RCC 7860 (cell line): ENCODE results near the gene NKAIN1.
"Not testable (repeated sequence)": the region's sequence is repeated elsewhere in the genome, so short reads cannot be mapped to it uniquely, and the experiment has no call there.

Source experiments
- DNase-seq: peaks from one replicate; pipeline ENCODE4 v3.0.0-alpha.2; 2015; ENCODE audit warnings: low spot score
- FAIRE-seq: peaks from 2 replicates; lab custom pipeline; 2012; peaks lifted over from hg19 to GRCh38; lab: Jason Lieb, UNC

Gene NKAIN1

DNA sequence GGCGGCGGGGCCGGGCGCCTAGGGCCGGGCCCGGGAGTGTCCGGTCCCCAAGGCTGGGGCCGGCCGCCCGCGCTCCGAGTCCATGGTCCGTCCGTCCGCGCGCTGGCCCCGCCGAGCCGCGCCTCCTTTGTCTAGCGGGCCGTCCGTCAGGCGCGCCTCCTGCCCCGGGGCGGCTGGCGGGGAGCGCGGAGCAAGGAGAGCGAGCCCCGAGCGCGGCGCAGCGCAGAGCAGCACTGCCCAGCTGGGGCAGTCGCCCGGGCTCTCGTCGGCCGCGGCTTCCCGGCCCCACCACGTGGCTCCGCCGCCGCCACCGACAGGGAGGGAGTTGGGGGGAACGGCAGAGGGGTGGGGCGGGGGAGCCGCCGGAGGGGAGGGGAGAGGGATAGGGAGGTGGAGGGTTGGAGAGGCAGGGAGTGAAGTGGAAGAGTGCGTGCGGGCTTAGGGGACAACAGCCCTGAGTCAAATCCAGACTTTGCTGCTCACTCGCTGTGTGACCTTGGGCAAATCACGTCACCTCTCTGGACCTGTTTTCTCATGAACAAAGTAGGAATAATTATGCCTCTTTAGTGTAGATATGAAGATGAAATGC, at the start of gene NKAIN1:
Gene NKAIN1, minus strand, starts transcription at position 235 of the 589 bp plus-strand sequence. CDS start 340 bp downstream, outside the sequence.
- DNase-seq (no peak), FAIRE-seq (no peak)

- DNase-seq (no peak), FAIRE-seq (no peak)
These were observed 49.3 kb upstream of the NKAIN1 start for GRCh38 chr1:31289021-31289420.

DNA sequence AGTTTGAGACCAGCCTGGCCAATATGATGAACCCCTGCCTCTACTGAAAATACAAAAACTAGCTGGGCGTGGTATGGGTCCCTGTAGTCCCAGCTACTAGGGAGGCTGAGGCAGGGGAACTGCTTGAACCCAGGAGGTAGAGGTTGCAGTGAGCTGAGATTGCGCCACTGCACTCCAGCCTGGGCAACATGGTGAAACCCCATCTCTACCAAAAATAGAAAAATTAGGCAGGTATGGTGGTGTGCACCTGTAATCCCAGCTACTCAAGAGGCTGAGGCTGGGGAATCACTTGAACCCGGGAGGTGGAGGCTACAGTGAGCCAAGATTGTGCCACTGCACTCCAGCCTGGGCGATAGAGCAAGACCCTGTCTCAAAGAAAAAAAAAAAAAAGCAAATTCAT, 48.1 kb upstream of the NKAIN1 start:
- not testable (repeated sequence) for FAIRE-seq, DNase-seq

GRCh38 chr1:31282426-31282825, 42.7 kb upstream of the NKAIN1 start:
- not testable (repeated sequence) for FAIRE-seq, DNase-seq

DNA sequence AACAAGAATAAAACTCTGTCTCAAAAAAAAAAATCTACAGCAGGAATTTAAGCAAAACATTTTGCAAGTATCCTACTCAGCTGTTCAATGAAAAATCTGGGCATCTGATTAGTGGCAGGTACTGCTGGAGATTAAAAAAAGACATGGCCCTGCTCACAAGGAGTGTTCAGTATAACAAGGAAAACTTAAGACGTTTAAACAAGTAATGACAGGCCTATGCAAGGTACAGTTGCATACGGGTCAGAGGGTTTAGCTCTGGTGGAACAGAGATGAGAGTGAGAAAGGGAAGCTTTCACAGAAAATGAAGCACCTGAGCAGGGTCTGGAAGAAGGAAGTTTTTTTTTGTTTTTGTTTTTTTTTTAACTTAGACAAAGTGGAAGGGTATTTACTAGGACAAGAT, 33.9 kb upstream of the NKAIN1 start:
- DNase-seq (no peak), FAIRE-seq (no peak)

- DNase-seq (no peak), FAIRE-seq (no peak)
These were observed 32.7 kb upstream of the NKAIN1 start for GRCh38 chr1:31272369-31272768.

GRCh38 chr1:31266547-31266946, 26.9 kb upstream of the NKAIN1 start:
- no peak for DNase-seq
- no peak for FAIRE-seq

DNA sequence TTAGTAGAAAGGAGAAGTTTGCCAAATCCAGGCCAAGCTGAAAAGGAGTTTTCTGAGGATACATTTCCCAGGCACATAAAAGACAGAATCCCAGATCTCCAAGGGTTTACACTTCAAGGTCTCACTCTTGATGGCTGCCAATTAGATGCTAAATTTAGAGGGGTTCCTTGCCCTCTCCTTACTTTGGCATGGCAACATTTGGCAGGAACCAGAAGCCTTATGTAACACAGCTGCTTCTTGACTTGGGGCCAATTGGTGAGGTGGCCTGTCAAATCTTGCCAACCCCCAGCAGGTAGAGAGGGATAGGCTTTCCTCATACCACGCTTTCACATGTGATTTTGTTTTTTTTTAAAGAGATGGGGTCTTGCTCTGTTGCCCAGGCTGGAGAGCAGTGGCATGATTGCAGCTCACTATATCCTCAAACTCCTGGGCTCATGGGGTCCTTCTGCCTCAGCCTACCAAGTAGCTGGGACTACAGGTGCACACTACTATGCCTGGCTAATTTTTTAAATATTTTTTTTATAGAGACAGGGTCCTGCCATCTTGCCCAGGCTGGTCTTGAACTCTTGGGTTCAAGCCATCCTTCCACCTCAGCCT, 25.2 kb upstream of the NKAIN1 start:
- DNase-seq (no peak), FAIRE-seq (no peak)

DNA sequence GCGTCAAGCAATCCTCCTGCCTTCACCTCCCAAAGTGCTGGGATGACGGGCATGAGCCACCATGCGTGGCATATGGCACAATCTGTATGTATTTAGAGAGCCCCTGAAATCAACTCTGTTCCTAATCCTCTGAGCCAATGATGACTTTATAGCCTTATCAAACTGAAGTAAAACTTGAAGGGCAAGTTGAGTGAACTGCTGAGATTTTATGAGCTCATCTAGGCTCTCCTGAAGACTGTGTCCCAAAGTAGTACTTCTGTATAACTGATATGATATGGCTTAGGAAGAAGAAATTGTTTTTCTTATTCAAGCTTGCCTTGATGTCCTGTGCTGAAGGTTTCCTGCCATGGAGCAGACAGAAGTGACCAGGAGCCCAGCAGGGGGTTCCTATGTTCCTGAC, 23.7 kb upstream of the NKAIN1 start:
- no peak for DNase-seq
- no peak for FAIRE-seq

GRCh38 chr1:31262393-31262792, 22.7 kb upstream of the NKAIN1 start:
- not testable (repeated sequence) for FAIRE-seq, DNase-seq

GRCh38 chr1:31261916-31262315, 22.2 kb upstream of the NKAIN1 start:
- no peak for FAIRE-seq
- DNase-seq, result no peak

GRCh38 chr1:31259746-31260145, 20.1 kb upstream of the NKAIN1 start:
- DNase-seq (no peak), FAIRE-seq (no peak)

- no peak for FAIRE-seq
- no peak for DNase-seq
These were observed 18.9 kb upstream of the NKAIN1 start for GRCh38 chr1:31258581-31258980.

- FAIRE-seq (no peak), DNase-seq (no peak)
These were observed 17.5 kb upstream of the NKAIN1 start for GRCh38 chr1:31257213-31257612.

DNA sequence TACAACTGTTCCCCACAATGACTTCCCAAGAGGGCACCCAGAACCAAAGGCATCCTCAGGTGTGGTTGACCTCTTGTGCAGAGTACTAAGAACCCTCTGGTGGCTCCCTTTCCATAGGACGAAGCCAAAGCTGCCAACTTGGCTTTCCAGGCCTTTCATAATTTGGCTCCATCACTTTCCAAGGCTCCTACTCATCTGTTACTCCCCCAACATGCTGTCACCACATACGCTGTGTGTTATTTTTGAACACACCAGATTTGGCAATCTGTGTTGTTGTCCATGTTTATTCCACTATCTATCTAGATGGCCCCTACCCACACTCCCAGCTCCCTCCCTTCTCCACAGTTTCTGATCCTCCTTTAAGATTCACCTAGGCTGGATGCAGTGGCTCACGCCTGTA, 10.2 kb upstream of the NKAIN1 start:
- DNase-seq (no peak), FAIRE-seq (no peak)

DNA sequence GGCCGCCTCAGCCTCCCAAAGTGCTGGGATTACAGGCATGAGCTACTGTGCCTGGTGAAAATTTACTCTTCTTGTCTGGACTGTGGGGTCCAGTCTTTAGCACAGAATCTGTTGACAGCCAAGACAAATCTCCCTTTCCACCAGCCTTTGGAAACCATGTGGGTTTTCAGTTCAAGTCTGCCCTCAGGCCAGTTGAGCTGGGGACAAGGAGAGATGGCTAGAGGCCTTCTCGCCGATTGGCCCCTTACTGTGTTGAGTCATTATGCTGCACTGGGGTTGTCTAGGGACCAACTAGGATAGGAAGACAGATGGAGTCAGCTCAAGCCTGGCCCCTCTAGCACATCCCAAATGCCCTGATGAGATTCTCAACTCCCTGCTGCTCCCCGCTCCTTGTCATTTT, 8.6 kb upstream of the NKAIN1 start:
- FAIRE-seq (no peak), DNase-seq (no peak)

- DNase-seq, result peak; percentile 63
- peak; percentile 44 for FAIRE-seq
These were observed 4.6 kb upstream of the NKAIN1 start for GRCh38 chr1:31244326-31244725.

GRCh38 chr1:31243501-31244286, 4.0 kb upstream of the NKAIN1 start:
- DNase-seq (peak; percentile 84), FAIRE-seq (peak; percentile 67)

- FAIRE-seq (no peak), DNase-seq (no peak)
These were observed 1.6 kb upstream of the NKAIN1 start for GRCh38 chr1:31241321-31241720.

DNA sequence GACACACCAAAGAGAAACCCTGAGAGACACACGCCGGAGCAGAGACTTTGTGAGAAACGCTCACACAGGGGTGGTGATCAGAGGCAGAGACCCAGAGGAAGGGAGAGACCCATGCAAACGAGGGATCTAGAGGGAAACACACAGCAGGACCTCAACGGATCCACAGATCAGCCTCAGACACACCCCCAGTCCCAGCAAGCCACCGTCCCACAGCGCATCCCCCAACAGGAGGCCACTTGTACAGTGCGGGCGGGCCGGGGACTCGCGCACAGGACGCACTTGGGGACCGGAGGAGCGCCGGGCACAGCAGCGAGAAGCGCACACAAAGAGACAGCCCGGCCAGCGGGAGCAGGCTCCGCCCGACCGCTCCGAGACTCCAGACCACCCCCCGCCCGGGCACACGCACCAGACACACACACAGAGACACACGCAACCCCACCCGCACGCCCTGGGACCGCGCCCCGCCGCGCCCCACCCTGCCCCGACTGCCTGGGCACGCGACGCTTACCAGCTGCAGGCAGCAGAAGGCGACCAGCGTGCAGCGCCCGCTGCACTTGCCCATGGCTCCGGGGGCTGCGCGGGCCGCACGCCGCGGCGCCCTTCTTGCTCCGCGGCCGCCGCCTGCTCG, 587 bp downstream of the NKAIN1 start:
- DNase-seq, result no peak
- no peak for FAIRE-seq

GRCh38 chr1:31238612-31238985, 1.1 kb downstream of the NKAIN1 start:
- FAIRE-seq (no peak), DNase-seq (no peak)

DNA sequence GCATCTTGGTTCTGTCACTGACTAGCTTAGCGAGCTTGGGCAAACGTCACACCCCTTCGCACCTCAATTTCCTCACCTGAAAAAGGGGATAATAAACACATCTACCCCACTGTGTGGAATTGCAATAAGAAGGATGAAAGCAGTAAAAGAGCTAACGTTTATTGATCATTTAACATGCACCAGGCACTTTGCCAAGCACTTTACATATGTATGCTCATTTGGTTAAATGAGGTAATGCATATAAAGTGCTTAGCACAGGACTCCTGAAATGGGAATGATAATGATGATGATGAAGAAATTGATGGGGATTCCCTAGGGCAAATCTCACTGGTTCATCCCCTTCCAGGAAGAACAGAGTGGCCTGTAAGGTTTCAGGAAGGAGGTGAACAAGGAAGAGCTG, 4.8 kb downstream of the NKAIN1 start:
- no peak for FAIRE-seq
- DNase-seq, result no peak
